GM19239 (cell line): Measurements from ENCODE around the gene IGSF8.

Experiments used
- DNase-seq: peaks from one replicate; pipeline ENCODE4 v3.0.0; 2011; ENCODE audit warnings: low spot score; ENCODE audit not compliant: insufficient read length
- FAIRE-seq: peaks from 2 replicates; lab custom pipeline; 2011; peaks lifted over from hg19 to GRCh38; lab: Jason Lieb, UNC

IGSF8 gene

DNA sequence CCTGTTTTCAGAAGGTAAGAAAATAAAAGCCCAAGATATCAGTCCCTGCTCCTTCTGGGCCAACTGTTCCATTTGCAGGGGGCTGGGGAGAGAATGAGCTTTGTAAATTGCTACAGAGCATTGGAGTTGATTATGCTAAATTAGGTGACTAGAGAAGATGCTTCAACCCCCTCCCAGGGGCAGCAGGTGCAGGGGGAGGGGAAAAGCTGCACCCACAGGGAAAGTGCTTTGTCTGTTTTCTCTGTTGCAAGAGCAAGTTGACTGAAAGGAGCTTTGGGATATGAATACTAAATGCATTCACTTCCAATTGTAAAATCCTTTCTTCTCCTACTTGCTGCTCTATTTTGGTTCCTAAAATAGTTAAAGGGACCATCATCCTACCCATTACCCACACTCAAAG lies 50.1 kb downstream of the IGSF8 start:
- FAIRE-seq (no peak), DNase-seq (no peak)

DNA sequence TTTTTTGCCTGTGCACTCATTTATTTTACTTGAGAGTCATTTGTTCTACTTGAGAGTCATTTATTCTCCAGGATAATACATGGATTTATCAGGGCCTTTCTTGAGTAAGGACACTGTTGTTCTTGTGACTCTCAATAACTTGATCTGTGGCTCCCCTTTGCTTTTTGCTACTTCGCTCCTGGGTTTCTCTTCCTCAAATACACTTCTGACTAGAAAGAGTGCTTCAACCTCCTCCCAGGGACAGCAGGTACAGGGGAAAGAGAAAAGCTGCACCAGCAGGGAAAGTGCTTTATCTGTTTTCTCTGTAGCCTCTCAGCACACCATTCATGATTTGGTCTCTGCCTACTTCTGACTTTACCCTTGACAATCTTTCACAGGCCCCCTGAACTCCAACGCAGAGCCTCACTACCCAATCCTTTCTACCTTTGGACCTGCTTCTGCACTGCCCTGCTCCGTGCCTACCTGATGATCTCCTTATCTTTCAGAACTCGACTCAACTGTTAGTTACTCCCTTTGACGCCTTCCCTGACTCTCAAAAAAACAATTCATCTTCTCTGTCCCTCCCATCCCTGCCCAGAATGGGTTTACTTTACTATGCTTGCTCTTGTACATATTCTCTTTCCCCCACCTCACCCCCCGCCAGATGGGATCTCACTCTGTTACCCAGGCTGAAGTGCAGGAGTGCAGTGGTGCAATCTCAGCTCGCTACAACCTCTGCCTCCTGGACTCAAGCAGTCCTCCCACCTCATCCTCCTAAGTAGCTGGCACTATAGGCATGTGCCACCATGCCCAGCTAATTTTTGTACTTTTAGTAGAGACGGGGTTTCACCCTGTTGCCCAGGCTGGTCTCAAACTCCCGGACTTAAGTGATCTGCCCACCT lies 51.1 kb downstream of the IGSF8 start:
- peak; percentile 23 for FAIRE-seq
- DNase-seq: no peak

DNA sequence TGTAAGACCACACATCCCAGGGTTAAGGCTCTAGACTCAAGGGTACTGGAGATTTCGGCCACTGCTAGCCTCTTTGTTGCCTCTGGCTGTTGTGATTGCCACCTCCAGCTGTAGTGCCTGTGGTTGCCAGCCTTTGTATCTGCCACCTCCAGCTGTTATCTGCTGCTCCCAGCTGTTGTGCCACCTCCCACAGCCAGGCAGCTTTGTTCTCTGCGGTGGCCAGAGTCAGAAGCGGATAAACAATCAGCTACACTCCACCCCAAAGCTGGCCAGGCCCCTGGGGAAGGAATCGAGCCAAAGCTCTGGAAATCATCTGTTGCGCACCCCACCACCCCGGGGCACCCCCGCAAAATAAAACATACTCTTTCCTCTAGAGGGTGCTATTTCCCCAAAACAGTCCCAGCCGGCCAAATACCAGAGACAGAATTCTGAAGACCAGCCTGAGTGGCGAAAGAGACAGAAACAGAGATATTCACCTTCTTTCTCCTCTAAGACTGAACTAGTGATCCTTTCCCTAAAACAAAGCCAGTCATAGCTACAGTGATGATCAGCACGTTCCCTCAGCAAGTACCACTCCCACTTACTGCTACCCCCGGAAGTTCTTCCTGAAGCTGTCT lies 51.8 kb downstream of the IGSF8 start:
- FAIRE-seq: peak; percentile 39

DNA sequence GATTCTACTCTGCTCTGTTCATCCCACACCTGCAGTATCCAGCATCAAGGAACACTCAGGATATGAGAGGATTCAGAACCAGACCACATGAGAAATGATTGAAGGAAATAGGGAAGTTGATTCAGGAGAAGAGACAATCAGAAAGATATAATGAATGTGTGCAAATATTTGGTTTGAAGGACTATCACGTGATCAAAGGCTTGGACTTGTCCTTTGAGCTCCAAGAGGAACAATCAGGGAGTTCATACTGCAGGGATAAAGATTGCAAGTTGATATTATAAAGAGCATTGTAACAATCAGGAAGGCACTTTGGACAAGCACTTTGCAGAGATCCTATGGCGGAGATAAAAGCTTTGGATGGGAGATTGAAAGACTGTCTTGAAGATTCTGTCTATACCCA lies 52.8 kb downstream of the IGSF8 start:
- FAIRE-seq: no peak

More for the DNA sequence above, 51.8 kb downstream of the IGSF8 start:
- peak; percentile 51 for DNase-seq

DNA sequence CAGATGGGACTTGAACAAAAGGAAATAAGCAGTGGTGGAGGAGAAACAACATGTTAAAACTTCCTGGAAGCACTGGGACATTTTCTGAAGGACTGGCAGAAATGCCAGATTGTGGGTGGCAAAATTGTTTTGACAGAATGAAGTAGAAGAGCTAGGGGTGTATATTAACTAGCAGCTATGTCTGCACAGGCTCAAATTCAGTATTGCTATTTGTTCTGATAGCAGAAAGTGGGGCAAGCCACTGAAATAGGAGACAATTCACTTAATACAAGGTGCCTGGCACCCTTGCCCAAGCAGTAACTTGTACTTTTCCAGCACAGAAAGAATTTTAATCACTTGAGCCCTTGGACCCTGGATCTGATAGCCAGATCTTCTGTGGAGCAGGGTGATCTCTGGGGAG lies 54.9 kb downstream of the IGSF8 start:
- DNase-seq (no peak), FAIRE-seq (no peak)

More for the DNA sequence above, 52.8 kb downstream of the IGSF8 start:
- DNase-seq: no peak
